ENCODE results near the gene IFI27L1. TPM values are rescaled to one million over a fixed set of nuclear protein-coding genes. Genes with fewer than 3 reads are reported as not detected.

The IFI27L1 gene
- total RNA-seq, 1 donor from 2014 or later: not detected

DNA sequence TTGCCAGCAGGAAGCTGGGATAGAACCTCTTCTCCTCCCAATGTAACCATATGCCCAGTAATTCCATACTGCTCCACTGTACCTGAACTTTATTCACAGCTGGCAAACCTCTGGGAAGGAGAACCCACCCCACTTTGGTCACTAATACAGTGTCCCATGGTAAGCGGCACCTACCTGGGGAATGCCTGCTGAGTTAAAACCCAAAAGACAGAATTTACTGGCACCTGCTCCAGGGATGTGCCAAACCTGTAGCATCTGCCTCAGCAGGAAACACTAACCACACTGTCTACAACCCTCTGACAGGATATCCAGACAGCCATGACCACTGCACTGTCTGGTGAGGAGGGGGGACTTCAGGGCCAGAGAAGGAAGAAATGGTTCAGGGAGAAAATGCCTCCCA is 26.7 kb upstream of the IFI27L1 start:
- intact Hi-C loops (cut with DNase I): loop anchor here (5.0 kb wide), 1 partner anchor 83 kb away; no protein-coding TSS in a partner anchor
- no peaks in the 10 kb centered on the region for H3K9me3 ChIP-seq
- DNase-seq (ENCODE audit: low spot score in 2 of 2): peak in 1 of 2 donors; percentile 42
- H3K27me3 ChIP-seq: no peaks in the 10 kb centered on the region
- H3K27ac ChIP-seq: no peak overlapping the region
- H3K4me3 ChIP-seq: no peak overlapping the region
- H3K36me3 ChIP-seq: peaks cover 97 to 99% of the 10 kb centered on the region in 2 donors
- TF ChIP-seq, protein P1, sequence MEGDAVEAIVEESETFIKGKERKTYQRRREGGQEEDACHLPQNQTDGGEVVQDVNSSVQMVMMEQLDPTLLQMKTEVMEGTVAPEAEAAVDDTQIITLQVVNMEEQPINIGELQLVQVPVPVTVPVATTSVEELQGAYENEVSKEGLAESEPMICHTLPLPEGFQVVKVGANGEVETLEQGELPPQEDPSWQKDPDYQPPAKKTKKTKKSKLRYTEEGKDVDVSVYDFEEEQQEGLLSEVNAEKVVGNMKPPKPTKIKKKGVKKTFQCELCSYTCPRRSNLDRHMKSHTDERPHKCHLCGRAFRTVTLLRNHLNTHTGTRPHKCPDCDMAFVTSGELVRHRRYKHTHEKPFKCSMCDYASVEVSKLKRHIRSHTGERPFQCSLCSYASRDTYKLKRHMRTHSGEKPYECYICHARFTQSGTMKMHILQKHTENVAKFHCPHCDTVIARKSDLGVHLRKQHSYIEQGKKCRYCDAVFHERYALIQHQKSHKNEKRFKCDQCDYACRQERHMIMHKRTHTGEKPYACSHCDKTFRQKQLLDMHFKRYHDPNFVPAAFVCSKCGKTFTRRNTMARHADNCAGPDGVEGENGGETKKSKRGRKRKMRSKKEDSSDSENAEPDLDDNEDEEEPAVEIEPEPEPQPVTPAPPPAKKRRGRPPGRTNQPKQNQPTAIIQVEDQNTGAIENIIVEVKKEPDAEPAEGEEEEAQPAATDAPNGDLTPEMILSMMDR (IDR thresholded peaks at IDR 0.05): no peak
- no peaks in the 10 kb centered on the region for H3K4me1 ChIP-seq

DNA sequence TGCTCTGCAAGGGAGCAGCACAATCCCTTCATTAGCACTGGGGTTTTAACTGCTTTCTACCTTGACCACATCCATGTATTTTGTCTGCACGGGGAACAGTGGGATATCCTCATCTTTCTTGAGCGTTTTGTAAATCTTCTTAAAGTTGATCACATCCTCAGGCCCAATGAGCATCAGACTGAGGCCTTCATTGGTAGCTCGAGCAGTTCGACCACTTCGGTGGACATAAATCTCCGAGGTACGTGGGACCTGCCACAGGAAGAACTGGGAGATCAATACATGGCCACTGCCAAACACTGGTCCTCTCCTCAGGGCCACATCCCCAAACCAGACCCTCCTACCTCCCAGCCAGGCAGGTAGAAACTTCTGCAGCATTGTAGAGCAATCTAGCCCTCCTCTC is 26.2 kb upstream of the IFI27L1 start:
- TF ChIP-seq, protein P1 (IDR thresholded peaks at IDR 0.05): no peak
- peaks cover 97 to 99% of the 10 kb centered on the region in 2 donors for H3K36me3 ChIP-seq

DNA sequence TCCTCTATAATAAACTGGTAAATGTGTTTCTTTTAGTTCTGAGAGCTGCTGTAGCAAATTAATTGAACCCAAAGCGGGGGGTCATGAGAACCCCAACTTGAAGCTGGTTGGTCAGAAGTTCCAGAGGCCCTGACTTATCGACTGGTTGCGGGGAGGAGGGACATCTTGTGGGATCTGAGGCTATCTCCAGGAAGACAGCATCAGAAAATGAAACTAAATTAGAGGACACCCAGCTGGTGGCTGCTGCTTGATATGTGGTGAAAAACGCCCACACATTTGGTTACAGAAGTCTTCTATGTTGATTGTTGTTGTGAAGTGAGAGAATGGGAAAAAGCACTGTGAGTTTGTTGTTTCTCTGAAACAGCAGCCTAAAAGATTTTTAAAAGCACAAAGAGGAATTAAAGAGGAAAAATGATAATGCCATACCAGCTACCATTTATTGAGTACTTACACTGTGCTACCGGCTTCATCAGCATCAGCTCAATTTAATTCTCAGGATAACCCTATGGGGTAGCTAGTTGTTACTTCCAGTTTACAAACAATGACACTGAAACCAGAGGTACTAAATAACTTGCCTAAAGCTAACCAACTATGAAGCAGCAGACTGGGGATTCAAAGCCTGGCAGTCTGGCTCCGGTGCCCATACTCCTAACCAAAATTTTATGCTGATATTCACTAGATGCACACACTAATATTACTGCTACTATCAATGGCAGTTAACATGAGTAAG is 24.4 kb upstream of the IFI27L1 start:
- Histone ChIP-seq H3K4me1 (peaks cover 0 to 1% of the 10 kb centered on the region in 2 donors), H3K9me3 (no peaks in the 10 kb centered on the region), H3K27ac (no peak overlapping the region), H3K27me3 (no peaks in the 10 kb centered on the region), H3K4me3 (no peak overlapping the region), H3K36me3 (peaks cover 94 to 99% of the 10 kb centered on the region in 2 donors)
- DNase-seq (ENCODE audit: low spot score in 2 of 2): no peak
- TF ChIP-seq, protein P1 (IDR thresholded peaks at IDR 0.05): no peak
- intact Hi-C loops (cut with DNase I): no loop called here

More for the DNA sequence above, 26.2 kb upstream of the IFI27L1 start:
- no peaks in the 10 kb centered on the region for H3K4me1 ChIP-seq
- DNase-seq (ENCODE audit: low spot score in 2 of 2): peak in 1 of 2 donors; percentile 47
- no peaks in the 10 kb centered on the region for H3K27me3 ChIP-seq
- no peak overlapping the region for H3K4me3 ChIP-seq
- no peak overlapping the region for H3K27ac ChIP-seq
- no peaks in the 10 kb centered on the region for H3K9me3 ChIP-seq
- intact Hi-C loops (cut with DNase I): loop anchor here (5.0 kb wide), 1 partner anchor 82 kb away; no protein-coding TSS in a partner anchor

DNA sequence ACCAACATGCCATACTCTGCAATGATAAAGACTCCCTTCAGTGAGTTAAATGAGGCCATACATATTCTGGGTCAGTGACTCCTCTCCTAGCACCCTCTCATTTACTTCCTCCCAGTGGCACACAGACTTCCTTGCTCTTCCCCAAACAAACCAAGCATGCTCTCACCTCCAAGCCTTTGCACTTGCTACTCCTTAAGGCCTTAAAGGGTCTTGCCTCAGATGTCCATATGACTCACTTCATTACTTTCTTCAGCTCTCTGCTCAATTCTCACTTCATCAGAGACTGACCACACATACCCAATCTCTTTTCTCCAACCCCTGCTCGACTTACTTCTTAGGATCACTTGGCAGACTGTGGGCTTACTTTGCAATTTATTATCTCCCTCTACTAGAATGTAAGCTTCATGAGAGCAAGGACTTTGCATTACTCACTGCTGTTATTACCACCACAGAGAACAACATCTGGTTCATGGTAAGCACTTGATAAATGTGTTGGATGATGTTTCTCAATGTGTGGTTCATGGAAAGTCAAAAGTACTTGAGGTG is 22.9 kb upstream of the IFI27L1 start:
- Histone ChIP-seq H3K9me3 (no peaks in the 10 kb centered on the region), H3K27ac (no peak overlapping the region), H3K4me1 (peaks cover 0 to 10% of the 10 kb centered on the region in 2 donors), H3K27me3 (no peaks in the 10 kb centered on the region), H3K36me3 (peaks cover 79 to 91% of the 10 kb centered on the region in 2 donors), H3K4me3 (no peak overlapping the region)
- TF ChIP-seq, protein P1 (IDR thresholded peaks at IDR 0.05): no peak
- intact Hi-C loops (cut with DNase I): no loop called here
- DNase-seq (ENCODE audit: low spot score in 2 of 2): no peak

DNA sequence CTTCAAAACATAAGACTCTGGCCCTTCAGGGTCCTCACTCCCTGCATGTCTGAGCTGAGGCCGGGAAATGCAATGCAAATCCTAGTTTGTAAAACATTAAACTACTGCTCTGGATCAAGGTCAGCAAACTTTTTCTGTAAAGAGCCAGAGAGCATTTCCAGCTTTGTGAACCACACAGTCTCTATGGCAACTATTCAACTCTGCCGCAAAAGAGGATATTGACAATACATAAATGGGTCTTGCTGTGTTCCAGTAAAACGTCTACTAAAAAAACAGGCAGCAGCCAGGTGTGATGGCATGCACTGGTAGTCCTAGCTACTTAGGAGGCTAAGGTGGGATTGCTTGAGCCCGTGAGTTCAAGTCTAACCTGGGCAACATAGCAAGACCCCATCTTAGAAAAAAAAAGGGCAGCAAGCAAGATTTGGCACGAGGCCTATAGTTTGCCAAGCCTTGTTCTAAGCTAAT is 22.4 kb upstream of the IFI27L1 start:
- Histone ChIP-seq H3K27ac (no peak overlapping the region), H3K9me3 (no peaks in the 10 kb centered on the region), H3K4me3 (no peak overlapping the region), H3K4me1 (peaks cover 0 to 13% of the 10 kb centered on the region in 2 donors), H3K36me3 (peaks cover 76 to 91% of the 10 kb centered on the region in 2 donors), H3K27me3 (no peaks in the 10 kb centered on the region)
- DNase-seq (ENCODE audit: low spot score in 2 of 2): no peak
- TF ChIP-seq, protein P1 (IDR thresholded peaks at IDR 0.05): no peak
- intact Hi-C loops (cut with DNase I): no loop called here

Data from ascending aorta (tissue), 2 donors.